ENCODE results near the gene ARPC2. TPM values are rescaled to one million over a fixed set of nuclear protein-coding genes. Genes with fewer than 3 reads are reported as not detected.

ARPC2 gene
- polyA plus RNA-seq, 1 donor from 2014 or later: 167 TPM

DNA sequence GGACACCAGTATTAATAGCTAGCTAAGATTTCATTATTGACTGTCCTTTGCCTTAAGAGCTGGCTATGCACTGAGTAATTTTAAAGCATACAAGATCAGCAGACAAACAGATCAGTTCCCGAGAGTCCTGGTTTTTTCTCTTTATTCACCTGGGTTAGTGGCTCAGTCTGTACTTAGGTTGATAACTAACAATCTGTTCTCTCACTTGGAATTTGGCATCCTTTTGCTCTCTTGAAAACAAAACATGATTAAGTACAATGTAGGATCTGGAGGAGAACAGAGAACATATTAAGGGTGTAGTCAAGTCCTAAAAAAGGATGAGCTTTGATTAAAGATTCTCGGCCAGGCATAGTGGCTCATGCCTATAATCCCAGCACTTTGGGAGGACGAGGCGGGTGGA, 16.6 kb downstream of the ARPC2 start:
- Histone ChIP-seq H2AFZ (ENCODE audit: low read depth, low read length) (no peak overlapping the region), H4K20me1 (ENCODE audit: insufficient read depth) (no peaks in the 10 kb centered on the region), H3K4me2 (ENCODE audit: low read length) (no peak overlapping the region), H3K4me3 (ENCODE audit: low read length) (no peak overlapping the region), H3K36me3 (ENCODE audit: insufficient read depth, low read length) (peaks cover 13% of the 10 kb centered on the region), H3K27ac (ENCODE audit: low read length) (no peak overlapping the region), H3K9ac (ENCODE audit: low read length) (no peak overlapping the region), H3K9me3 (ENCODE audit: low read length) (no peaks in the 10 kb centered on the region), H3K27me3 (ENCODE audit: insufficient read depth, low read depth, low read length) (no peaks in the 10 kb centered on the region), H3F3A (ENCODE audit: insufficient read depth, low read length, poor library complexity, severe bottlenecking) (no peaks in the 10 kb centered on the region), H3K79me2 (replicated peaks; ENCODE audit: insufficient read depth, low read length) (no peaks in the 10 kb centered on the region), H3K9me2 (ENCODE audit: insufficient read depth, low read length) (no peaks in the 10 kb centered on the region)
- TF ChIP-seq CTCF (IDR thresholded peaks at IDR 0.05; ENCODE audit: poor library complexity, severe bottlenecking) (no peak), POLR2AphosphoS5 (IDR thresholded peaks at IDR 0.05) (no peak), EZH2 (IDR thresholded peaks at IDR 0.05; ENCODE audit: borderline replicate concordance, insufficient read depth, low read length, poor library complexity, severe bottlenecking) (no peak), SMC3 (conservative IDR thresholded peaks at IDR 0.05; ENCODE audit: poor library complexity) (no peak), REST (IDR thresholded peaks at IDR 0.05; ENCODE audit: borderline replicate concordance) (no peak), EP300 (conservative IDR thresholded peaks at IDR 0.05; ENCODE audit: poor library complexity, severe bottlenecking) (no peak), RAD21 (conservative IDR thresholded peaks at IDR 0.05) (no peak), TAF1 (IDR thresholded peaks at IDR 0.05; ENCODE audit: low read depth) (no peak), MXI1 (conservative IDR thresholded peaks at IDR 0.05; ENCODE audit: poor library complexity, severe bottlenecking) (no peak)

GRCh38 chr2:218234521-218234920, 17.5 kb downstream of the ARPC2 start:
- Histone ChIP-seq H3K9ac (ENCODE audit: low read length) (no peak overlapping the region), H4K20me1 (ENCODE audit: insufficient read depth) (no peaks in the 10 kb centered on the region), H3K27ac (ENCODE audit: low read length) (no peak overlapping the region), H2AFZ (ENCODE audit: low read depth, low read length) (no peak overlapping the region), H3F3A (ENCODE audit: insufficient read depth, low read length, poor library complexity, severe bottlenecking) (no peaks in the 10 kb centered on the region), H3K9me2 (ENCODE audit: insufficient read depth, low read length) (no peaks in the 10 kb centered on the region), H3K4me2 (ENCODE audit: low read length) (no peak overlapping the region), H3K4me3 (ENCODE audit: low read length) (no peak overlapping the region), H3K27me3 (ENCODE audit: insufficient read depth, low read depth, low read length) (no peaks in the 10 kb centered on the region), H3K9me3 (ENCODE audit: low read length) (no peaks in the 10 kb centered on the region), H3K36me3 (ENCODE audit: insufficient read depth, low read length) (peaks cover 16% of the 10 kb centered on the region), H3K79me2 (replicated peaks; ENCODE audit: insufficient read depth, low read length) (no peaks in the 10 kb centered on the region)
- TF ChIP-seq TAF1 (IDR thresholded peaks at IDR 0.05; ENCODE audit: low read depth) (no peak), RAD21 (conservative IDR thresholded peaks at IDR 0.05) (no peak), MXI1 (conservative IDR thresholded peaks at IDR 0.05; ENCODE audit: poor library complexity, severe bottlenecking) (no peak), POLR2AphosphoS5 (IDR thresholded peaks at IDR 0.05) (no peak), EZH2 (IDR thresholded peaks at IDR 0.05; ENCODE audit: borderline replicate concordance, insufficient read depth, low read length, poor library complexity, severe bottlenecking) (no peak), SMC3 (conservative IDR thresholded peaks at IDR 0.05; ENCODE audit: poor library complexity) (no peak), EP300 (conservative IDR thresholded peaks at IDR 0.05; ENCODE audit: poor library complexity, severe bottlenecking) (no peak), REST (IDR thresholded peaks at IDR 0.05; ENCODE audit: borderline replicate concordance) (no peak), CTCF (IDR thresholded peaks at IDR 0.05; ENCODE audit: poor library complexity, severe bottlenecking) (no peak)
